Gastroesophageal sphincter (tissue), 4 donors: ENCODE data around the gene ATP5MC2. TPM values are rescaled to one million over a fixed set of nuclear protein-coding genes. Genes with fewer than 3 reads are reported as not detected.

Experiments
- ATAC-seq: fragments of 150-250 bp; one replicate; pipeline ENCODE4 v1.9.1; 2016; ENCODE audit warnings: mild to moderate bottlenecking, moderate library complexity
- H3K27ac ChIP-seq, 4 donors: fragments of 200-600 bp; sonication (generic) in 3 of 4; 1 replicate in 3 of 4; 2 replicates in 1 of 4; pipeline ENCODE4 v1.5.1; 2016 to 2019
- H3K27me3 ChIP-seq: fragments of 200-600 bp; sonication (generic); one replicate; pipeline ENCODE4 v1.5.1; 2019
- H3K36me3 ChIP-seq, 2 donors: fragments of 200-600 bp; sonication (generic); one replicate each; pipeline ENCODE4 v1.5.1; 2019; ENCODE audit warnings: control low read depth in 1 of 2
- H3K4me1 ChIP-seq, 3 donors: fragments of 200-600 bp; sonication (generic); 1 replicate in 2 of 3; 2 replicates in 1 of 3; pipeline ENCODE4 v1.5.1; 2016 to 2019; ENCODE audit warnings: control low read depth in 2 of 3
- H3K4me3 ChIP-seq, 2 donors: fragments of 200-600 bp; sonication (generic); one replicate each; pipeline ENCODE4 v1.5.1; 2019; ENCODE audit warnings: mild to moderate bottlenecking in 1 of 2, moderate library complexity in 1 of 2
- H3K9me3 ChIP-seq, 3 donors: fragments of 200-600 bp; sonication (generic); one replicate each; pipeline ENCODE4 v1.5.1; 2017 to 2019; ENCODE audit warnings: control low read depth in 2 of 3
- CTCF ChIP-seq, 4 experiments: fragments of 200-600 bp in 2 of 4; fragments of 450-650 bp in 2 of 4; sonication (generic) in 1 of 4; IDR thresholded peaks; one replicate each; pipeline ENCODE4 v1.5.1; 2017 to 2019; ENCODE audit warnings: antibody characterized with exemption in 4 of 4, mild to moderate bottlenecking in 2 of 4, moderate library complexity in 2 of 4
- EP300 ChIP-seq: sonication (generic); formaldehyde crosslinking; IDR thresholded peaks from one replicate; pipeline ENCODE4 v1.6.1; 2017; ENCODE audit warnings: antibody characterized with exemption, mild to moderate bottlenecking
- POLR2A ChIP-seq, 2 donors: fragments of 450-650 bp; IDR thresholded peaks; one replicate each; pipeline ENCODE4 v1.6.1; 2017; ENCODE audit warnings: antibody characterized with exemption in 2 of 2, mild to moderate bottlenecking in 2 of 2, moderate library complexity in 1 of 2
- POLR2AphosphoS5 ChIP-seq: sonication (generic); formaldehyde crosslinking; IDR thresholded peaks from one replicate; pipeline ENCODE4 v1.6.1; 2017; ENCODE audit warnings: antibody characterized with exemption
- WGBS, 2 donors: methylation state at CpG; one replicate each; pipeline ENCODE4 v1.1.5; 2018; ENCODE audit warnings: low coverage in 1 of 2; 5-methylcytosine and 5-hydroxymethylcytosine counted together
- total RNA-seq, 4 donors: library from RNA; depleted of rRNA; stranded (reverse); fragments of >200 nt; gene quantifications; one replicate each; pipeline ENCODE4 v1.1.0, GENCODE V29; 2016

The ATP5MC2 gene
- total RNA-seq, 4 donors from 2014 or later = 197 to 324 (median 245) TPM

- TF ChIP-seq POLR2AphosphoS5 = no peak
- no peak for TF ChIP-seq CTCF (IDR thresholded peaks at IDR 0.05)
- no peak for TF ChIP-seq EP300
- no peak for TF ChIP-seq POLR2A (IDR thresholded peaks at IDR 0.05)
- H3K27ac ChIP-seq = no peak overlapping the region
- 83% methylated on average over 1 of the region's 1 CpG; no CpG with 5 or more reads in 1 of the 2 donors for WGBS, 2 donors
- H3K36me3 ChIP-seq = no peaks in the 10 kb centered on the region
- ATAC-seq = no peak
- H3K4me1 ChIP-seq = peaks cover 0 to 7% (median 0%) of the 10 kb centered on the region in 3 donors
- H3K27me3 ChIP-seq = no peaks in the 10 kb centered on the region
- no peak overlapping the region for H3K4me3 ChIP-seq
- no peaks in the 10 kb centered on the region for H3K9me3 ChIP-seq
These were observed 44.2 kb downstream of the ATP5MC2 start for GRCh38 chr12:53631721-53632120.

DNA sequence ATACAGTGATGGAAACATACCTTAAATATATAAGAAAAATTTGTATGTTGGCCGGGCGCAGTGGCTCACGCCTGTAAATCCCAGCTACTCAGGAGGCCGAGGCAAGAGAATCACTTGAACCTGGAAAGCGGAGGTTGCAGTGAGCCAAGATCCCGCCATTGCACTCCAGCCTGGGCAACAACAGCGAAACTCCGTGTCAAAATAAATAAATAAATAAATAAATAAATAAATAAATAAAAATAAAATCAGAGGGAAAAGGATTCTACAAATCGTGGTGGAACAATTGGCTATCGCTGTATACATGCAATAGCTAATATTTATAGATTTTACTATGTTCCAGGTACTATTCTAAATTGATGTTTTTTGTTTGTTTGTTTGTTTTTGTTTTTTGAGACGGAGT lies 48.0 kb downstream of the ATP5MC2 start:
- no peak for ATAC-seq
- Histone ChIP-seq H3K27ac (no peak overlapping the region), H3K4me3 (no peak overlapping the region), H3K36me3 (no peaks in the 10 kb centered on the region), H3K4me1 (peaks cover 0 to 34% (median 2%) of the 10 kb centered on the region in 3 donors), H3K9me3 (no peaks in the 10 kb centered on the region), H3K27me3 (no peaks in the 10 kb centered on the region)
- WGBS, 2 donors = 63 to 92% methylated on average over 3 to 8 of the region's 11 CpGs
- TF ChIP-seq POLR2A (IDR thresholded peaks at IDR 0.05) = no peak
- TF ChIP-seq EP300 = no peak
- TF ChIP-seq CTCF (IDR thresholded peaks at IDR 0.05) = no peak
- no peak for TF ChIP-seq POLR2AphosphoS5

DNA sequence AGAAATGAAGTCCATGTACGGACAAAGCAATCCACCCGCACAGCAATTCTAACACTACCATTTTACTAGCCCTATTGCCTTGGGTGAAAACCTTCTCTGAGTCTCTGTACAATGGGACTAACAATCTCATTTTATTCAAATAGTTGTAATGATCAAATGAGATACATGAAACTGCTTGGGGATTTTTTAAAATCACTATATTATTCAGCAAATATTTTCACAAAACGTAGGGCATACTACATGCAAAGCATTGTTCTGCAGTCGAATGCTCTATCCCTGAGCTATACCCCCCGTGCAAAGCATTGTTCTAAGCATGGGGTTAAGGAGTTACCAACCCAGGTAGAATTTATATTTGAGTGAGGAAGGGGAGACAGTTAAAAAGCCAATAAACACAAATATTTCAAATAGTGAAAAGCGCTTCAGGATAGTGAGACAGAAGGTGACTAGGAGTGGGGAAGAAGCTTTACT lies 49.1 kb downstream of the ATP5MC2 start:
- Histone ChIP-seq H3K27ac (peak overlapping the region in 3 of 4 donors; percentile 88 to 90 (median 90)), H3K4me1 (peaks cover 0 to 46% (median 6%) of the 10 kb centered on the region in 3 donors), H3K36me3 (no peaks in the 10 kb centered on the region), H3K9me3 (no peaks in the 10 kb centered on the region), H3K27me3 (no peaks in the 10 kb centered on the region), H3K4me3 (peak overlapping the region; percentile 48 to 69)
- TF ChIP-seq EP300 = no peak
- no peak for TF ChIP-seq POLR2A (IDR thresholded peaks at IDR 0.05)
- TF ChIP-seq CTCF (IDR thresholded peaks at IDR 0.05) = no peak
- no peak for TF ChIP-seq POLR2AphosphoS5
- 17 to 20% methylated on average over 6 of the region's 6 CpGs for WGBS, 2 donors
- no peak for ATAC-seq

- H3K27ac ChIP-seq = peak within 1 kb of the TSS; percentile 82 to 90 (median 89)
- no peaks in the 10 kb centered on the region for H3K36me3 ChIP-seq
- ATAC-seq = peak; percentile 99
- 0 to 7% methylated on average over 3 to 15 of the region's 48 CpGs for WGBS, 2 donors
- no peaks in the 10 kb centered on the region for H3K9me3 ChIP-seq
- TF ChIP-seq POLR2AphosphoS5 (peak; percentile 76), POLR2A (IDR thresholded peaks at IDR 0.05) (peak; percentile 39 to 44), CTCF (IDR thresholded peaks at IDR 0.05) (peak in 2 of 4 experiments; percentile 11 to 29), EP300 (no peak)
- H3K4me1 ChIP-seq = peaks cover 0 to 52% (median 9%) of the 10 kb centered on the region in 3 donors
- peak within 1 kb of the TSS; percentile 48 to 69 for H3K4me3 ChIP-seq
- H3K27me3 ChIP-seq = no peaks in the 10 kb centered on the region
These were observed 49.8 kb downstream of the ATP5MC2 start, which contains the start of gene ATF7 for GRCh38 chr12:53625946-53626701. Gene ATF7 (minus strand): TSS chr12:53626382. CDS start chr12:53601000, 25,382 bp downstream.
